ENCODE results near the gene LILRB4.
"Not testable (repeated sequence)": the region's sequence is repeated elsewhere in the genome, so short reads cannot be mapped to it uniquely, and the experiment has no call there.

Gene LILRB4

DNA sequence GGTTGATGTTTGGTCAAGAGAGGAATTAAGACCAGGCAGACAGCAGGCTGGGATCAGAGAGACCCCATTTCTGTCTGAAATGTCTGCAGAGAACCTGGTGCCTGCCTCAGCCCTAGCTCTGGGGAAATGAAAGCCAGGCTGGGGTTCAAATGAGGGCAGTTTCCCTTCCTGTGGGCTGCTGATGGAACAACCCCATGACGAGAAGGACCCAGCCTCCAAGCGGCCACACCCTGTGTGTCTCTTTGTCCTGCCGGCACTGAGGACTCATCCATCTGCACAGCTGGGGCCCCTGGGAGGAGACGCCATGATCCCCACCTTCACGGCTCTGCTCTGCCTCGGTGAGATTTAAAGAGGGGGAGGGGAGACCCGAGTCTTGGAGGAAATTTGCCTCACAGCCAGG lies at the start of gene LILRB4:
Gene LILRB4 (plus strand): TSS at position 256 of the 400 bp plus-strand sequence. CDS start 49 bp downstream, at position 305.
- DNase-seq = no peak

DNA sequence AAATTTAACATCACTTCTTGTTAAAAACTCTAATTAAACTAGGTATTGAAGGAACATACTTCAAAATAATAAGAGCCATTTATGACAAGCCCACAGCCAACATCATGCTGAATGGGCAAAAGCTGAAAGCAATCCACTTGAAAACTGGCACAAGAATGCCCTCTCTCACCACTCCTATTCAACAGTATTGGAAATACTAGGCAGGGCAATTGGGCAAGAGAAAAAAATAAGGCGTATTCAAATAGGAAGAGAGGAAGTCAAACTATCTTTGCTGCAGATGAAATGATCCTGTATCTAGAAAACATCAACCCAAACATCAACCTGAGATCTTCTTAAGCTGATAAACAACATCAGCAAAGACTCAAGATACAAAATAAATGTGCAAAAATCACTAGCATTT lies 48.1 kb upstream of the LILRB4 start:
- no peak for DNase-seq

DNA sequence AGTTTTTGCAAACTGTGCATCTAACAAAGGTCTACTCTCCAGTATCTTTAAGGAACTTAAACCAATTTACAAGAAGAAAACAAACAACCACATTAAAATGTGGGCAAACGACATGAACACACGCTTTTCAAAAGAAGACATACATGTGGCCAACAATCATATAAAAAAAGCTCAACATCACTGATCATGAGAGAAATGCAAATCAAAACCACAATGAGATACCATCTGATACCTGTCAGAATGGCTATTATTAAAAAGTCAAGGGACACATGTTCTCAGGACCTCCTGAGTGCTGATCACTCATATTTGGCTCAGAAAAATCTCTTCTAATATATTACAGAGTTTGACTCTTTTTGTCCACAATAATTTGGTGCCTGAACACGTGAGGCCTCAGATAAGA lies 46.7 kb upstream of the LILRB4 start:
- DNase-seq = no peak

DNA sequence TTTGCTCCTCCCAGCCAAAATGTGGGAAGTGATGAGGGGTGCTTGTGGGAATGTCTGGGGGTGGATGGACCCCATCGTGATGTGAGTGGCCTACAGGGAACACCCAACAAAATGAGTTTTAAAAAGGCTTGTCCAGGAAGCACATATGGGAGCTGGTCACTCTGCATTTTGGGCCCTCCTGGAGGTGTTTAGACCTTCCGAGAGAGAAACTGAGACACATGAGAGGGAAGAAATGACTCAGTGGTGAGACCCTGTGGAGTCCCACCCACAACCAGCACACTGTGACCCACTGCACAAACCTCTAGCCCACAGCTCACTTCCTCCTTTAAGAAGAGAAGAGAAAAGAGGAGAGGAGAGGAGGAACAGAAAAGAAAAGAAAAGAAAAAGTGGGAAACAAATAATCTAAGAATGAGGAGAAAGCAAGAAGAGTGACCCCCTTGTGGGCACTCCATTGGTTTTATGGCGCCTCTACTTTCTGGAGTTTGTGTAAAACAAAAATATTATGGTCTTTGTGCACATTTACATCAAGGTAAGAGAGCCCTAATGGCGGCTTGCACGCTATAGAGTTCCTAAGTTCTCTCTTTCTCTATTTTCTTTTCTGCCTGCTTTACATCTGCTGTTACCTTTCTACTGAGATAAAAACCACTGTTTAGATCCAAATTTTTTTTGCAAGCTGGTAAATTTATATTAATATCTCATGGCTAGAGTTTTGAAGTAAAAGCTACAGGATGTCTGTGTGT lies 45.8 kb upstream of the LILRB4 start:
- DNase-seq = no peak

DNA sequence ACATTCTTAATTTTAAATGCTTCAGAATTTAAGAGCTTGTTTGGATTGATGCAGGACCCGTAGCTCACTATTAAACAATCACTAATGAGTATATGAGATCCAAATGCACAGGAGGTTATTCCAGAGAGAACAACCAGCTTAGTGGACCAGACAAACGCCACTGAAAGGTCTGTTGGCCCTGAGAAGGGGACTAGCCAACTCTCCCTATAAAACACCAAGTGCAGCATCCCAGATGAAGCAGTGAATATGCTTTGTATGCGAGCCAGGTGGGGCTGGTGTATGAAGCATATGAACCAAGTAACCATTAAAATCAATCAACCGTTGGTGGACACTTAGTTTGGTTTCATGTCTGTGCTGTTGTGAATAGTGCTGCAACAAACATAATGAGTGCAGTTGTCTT lies 42.3 kb upstream of the LILRB4 start:
- DNase-seq = no peak

DNA sequence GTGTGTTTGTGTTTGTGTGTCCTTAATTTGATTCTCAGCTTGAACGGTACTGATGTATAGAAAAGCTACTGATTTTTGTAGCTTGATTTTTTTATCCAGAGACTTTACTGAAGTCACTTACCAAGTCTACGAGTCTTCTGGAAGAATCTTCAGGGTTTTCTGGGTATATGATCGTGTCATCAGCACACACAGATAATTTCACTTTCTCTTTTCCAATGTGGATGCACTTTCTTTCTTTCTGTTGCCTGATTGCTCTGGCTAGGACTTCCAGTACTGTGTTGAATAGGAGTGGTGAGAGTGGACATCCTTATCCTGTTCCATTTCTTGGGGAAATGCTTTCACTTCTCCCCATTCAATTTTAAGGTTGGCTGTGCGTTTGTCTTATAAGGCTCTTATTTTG lies 40.4 kb upstream of the LILRB4 start:
- DNase-seq = no peak

DNA sequence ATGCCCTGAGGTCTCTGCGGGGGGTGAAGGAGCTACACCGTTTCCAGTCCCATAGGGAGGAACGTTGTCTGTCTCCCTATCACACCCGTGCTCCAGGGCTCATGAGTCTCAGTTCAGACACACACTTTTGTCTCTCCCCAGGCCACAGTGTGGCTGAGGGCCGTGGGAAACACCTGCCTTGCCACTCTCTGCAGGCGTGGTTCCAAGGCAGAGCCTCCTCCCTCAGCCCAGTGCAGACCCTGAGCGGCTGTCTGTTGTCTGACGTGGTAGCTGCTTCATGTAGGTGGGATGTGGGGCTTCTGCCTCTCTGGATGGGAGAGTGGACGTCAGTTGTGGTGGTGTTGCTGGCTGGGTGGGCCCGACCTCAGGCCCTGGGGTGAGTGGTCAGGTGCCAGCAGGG lies 38.6 kb upstream of the LILRB4 start:
- DNase-seq = not testable (repeated sequence)

DNA sequence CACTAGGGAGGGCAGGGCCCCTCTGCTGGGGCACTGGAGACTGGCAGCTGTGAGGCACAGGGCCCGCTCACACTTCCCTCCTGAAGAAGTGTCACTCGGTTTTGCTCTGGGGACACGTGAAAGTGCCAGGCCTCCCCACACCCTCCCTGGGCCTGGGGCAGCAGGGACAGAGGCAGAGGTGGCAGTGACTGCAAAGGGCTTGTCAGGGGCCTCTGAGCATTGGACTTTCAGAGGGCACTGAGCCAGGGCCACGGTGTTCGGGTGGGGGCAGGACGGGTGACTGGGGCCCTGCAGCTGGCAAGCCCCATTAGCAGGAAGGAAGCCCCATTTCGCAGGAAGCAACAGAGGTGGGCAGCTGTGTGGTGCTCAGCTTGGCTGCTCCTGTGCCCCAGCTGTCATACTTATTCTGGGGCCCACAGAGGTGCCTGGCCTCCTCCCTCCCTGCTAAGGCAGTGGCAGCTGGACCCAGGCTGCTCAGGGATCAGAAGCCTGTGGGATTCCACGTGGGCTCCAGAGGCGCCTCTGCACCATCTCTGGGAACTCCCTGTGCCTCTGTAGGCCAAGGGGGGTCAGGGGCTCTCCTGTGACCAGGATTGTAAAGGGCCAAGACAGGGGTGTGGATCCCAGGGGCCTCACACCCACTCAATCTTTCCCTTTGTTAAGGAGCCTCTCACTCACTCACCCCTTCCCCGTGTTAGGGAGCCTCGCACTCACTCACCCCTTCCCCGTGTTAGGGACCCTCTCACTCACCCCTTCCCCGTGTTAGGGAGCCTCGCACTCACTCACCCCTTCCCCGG lies 37.7 kb upstream of the LILRB4 start:
- not testable (repeated sequence) for DNase-seq

DNA sequence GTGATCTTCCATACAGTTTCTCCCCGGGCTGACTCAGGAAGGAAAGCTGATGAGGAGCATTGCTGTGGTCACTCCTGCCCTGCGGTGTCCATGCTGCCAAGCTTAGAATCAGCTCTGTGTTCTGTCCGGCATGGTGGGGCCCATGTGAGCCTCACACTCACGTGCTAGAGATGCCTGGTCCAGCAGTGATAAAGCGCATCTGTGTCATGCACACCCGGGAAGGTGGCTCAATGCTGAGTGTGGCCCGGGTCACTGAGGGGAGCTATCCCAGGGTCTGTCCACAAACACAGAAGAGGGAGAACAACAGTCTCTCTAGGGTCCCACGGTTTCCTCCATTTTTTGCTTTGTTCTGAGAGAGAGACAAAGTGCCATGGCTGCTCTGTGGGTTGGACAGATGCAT lies 36.0 kb upstream of the LILRB4 start:
- DNase-seq = no peak

DNA sequence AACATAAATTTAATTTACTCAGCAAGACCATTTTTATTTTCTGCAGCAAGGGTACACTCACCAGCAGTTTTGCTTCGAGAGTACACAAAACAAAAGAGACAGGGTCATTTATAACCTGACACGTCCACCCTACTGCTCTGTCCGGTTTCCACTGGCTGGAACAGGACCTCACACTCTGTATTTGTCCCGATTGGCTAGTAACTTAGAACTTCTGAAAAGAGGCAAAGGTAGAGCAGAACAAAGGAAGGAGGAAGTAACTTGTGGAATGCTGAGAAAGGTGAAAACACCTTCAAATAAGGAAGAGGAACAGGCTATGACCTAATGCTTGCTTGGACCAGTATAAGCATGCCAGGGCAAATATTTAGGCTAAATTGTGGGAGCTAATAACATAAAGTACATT lies 34.9 kb upstream of the LILRB4 start:
- DNase-seq = not testable (repeated sequence)

DNA sequence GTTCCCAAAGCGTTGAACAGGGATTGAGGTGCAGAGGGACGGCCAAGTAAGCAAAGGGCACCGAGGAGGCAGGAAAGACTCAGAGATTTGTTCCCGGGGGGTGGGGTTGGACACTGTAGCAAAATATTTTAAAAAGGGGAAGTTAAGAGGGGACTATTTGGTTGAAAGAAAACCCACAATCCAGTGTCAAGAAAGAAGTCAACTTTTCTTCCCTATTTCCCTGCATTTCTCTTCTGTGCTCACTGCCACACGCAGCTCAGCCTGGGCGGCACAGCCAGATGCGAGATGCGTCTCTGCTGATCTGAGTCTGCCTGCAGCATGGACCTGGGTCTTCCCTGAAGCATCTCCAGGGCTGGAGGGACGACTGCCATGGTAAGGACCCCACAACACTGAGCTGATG lies 32.5 kb upstream of the LILRB4 start, which contains the start of gene LILRB1:
Gene LILRB1 (plus strand): TSS at position 223 of the 400 bp plus-strand sequence. CDS start 590 bp downstream, outside the sequence.
- not testable (repeated sequence) for DNase-seq

DNA sequence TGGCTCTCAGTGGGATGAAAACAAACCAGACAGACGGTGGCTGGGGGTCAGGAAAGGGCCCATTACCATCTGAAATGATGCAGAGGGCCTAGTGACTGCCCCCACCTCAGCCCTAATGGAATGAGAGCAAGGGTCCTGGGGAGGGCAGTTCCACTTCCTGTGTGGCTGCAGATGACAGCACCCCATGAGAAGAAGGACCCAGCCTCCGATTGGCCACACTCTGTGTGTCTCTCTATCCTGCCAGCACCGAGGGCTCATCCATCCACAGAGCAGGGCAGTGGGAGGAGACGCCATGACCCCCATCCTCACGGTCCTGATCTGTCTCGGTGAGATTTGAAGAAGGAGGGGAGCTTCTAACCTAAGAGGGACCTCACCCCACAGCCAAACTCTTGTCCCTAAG lies 32.0 kb upstream of the LILRB4 start:
- DNase-seq = no peak

DNA sequence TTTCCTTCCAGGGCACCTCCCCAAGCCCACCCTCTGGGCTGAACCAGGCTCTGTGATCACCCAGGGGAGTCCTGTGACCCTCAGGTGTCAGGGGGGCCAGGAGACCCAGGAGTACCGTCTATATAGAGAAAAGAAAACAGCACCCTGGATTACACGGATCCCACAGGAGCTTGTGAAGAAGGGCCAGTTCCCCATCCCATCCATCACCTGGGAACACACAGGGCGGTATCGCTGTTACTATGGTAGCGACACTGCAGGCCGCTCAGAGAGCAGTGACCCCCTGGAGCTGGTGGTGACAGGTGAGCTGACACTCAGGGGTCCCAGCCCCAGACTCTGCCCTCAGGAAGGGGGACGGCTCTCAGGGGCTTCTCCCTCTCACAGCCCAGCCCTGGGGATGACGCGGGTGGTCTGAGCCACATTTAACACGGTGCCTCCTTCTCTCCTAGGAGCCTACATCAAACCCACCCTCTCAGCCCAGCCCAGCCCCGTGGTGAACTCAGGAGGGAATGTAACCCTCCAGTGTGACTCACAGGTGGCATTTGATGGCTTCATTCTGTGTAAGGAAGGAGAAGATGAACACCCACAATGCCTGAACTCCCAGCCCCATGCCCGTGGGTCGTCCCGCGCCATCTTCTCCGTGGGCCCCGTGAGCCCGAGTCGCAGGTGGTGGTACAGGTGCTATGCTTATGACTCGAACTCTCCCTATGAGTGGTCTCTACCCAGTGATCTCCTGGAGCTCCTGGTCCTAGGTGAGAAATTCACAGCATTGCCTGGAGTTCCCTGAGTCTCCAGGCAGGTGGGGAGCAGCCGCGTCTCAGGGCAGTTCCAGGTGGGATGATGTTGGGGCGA lies 31.1 kb upstream of the LILRB4 start:
- DNase-seq = not testable (repeated sequence)

DNA sequence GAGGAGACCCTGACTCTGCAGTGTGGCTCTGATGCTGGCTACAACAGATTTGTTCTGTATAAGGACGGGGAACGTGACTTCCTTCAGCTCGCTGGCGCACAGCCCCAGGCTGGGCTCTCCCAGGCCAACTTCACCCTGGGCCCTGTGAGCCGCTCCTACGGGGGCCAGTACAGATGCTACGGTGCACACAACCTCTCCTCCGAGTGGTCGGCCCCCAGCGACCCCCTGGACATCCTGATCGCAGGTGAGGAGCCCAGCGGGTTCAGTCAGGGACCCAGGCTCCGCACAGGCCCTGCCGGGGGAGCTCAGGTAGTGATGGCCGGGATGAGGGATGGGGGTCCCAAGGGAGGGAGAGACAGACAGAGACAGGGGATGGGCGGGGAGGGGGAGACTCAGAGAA lies 30.3 kb upstream of the LILRB4 start:
- DNase-seq = not testable (repeated sequence)

DNA sequence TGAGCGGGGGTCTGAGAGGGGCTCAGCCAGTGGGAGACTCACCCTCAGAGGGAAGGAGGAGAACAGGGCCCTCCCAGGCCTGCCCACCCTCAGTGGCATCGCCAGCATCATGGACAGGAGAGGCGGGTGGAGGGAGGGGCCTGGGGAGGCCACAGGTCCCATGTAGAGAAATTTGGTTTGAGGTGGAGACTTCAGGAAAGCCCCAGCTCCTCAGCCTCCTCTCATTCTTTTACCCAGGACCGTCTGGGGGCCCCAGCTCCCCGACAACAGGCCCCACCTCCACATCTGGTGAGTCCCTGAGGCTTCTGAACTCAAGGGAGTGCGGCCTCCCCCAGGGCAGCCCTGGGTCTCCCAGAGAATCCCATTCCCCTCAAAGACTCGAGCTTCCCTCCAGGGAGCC lies 29.4 kb upstream of the LILRB4 start:
- DNase-seq = no peak

DNA sequence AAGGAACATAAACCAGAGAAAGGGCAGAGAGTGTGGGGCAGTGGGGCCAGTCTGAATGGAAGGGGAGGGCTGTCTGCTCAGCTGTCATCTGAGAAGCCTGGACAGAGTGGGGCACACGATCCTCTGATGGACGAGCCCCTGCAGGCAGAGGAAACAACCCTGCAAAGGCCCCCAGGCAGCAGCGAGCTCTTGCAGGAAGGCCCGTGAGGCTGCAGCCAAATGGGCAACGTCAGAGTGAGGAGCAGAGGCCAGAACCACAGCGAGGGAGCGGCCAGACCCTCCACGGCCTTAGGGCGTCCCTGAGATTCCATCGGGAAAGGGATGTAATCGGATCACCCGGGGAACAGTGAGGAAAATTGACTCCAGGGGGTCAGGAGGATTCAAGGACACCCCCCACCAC lies 26.7 kb upstream of the LILRB4 start:
- not testable (repeated sequence) for DNase-seq

DNA sequence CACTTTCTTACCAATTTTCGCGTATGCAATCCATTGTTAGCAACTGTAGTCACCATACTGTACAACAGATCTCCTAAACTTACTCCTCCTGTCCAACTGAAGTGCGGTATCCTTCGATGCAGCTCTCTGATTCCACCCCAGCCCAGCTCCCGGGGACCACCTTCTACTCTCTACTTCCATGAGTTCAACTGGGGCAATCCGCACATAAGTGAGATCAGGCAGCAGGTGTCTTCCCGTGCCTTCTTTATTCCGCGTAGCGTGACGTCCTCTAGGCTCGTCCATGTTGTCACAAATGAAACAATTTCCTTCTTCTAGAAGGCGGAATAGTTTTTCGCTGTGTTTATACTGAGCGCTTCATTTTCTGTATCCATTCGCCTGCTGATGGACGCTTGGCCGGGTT lies 24.1 kb upstream of the LILRB4 start:
- no peak for DNase-seq

DNA sequence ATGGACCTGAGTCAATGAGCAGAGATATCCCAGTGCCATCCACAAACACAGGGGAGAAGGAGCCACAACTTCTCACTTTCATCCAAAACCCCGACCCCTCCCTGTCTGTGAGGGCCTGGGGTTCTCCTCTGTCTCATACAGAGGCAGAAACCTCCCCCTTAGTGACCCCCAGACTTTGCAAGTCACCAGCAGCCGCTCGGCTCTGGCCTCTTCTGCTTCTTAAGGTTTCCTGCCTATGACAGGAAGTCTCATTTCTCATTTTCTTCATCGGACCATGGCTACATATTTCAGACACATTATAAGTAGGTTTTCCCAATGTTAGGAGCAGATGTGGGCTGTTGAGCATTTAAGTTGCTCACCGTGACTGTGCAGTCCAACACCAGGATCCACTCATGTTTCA lies 19.8 kb upstream of the LILRB4 start:
- not testable (repeated sequence) for DNase-seq

DNA sequence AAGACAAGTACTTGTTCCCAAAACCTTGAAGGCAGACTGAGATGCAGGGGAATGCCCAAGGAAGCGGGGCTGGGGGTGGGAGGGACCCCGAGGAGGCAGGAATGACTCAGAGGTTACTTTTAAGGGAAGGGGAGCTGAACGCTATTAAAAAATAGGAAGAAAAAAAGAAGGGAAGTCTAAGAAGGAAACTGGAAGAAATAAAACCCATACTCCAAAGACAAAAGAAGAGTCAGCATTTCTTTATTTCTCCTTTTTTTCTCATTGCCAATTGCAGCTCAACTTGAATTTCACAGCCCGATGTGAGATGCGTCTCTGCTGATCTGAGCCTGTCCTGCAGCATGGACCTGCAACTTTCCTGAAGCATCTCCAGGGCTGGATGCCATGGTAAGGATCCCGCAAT lies 19.2 kb upstream of the LILRB4 start:
- DNase-seq = not testable (repeated sequence)

DNA sequence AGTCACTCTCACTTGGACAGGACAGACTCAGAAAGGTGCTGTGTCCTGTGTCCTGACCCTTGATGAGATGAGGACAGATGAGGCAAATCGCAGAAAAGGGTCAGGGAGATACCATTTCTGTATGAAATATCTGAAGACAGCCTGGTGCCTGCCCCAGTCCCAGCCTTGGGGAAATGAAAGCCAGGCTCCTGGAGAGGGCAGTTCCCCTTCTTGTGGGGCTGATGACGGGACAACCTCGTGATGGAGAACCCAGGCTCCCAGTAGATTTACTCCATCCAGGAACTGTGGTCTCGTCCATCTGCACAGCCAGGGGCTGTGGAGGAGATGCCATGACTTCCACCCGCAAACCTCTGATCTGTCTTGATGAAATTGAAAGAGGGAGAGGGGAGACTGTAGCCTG lies 18.7 kb upstream of the LILRB4 start:
- DNase-seq = no peak

DNA sequence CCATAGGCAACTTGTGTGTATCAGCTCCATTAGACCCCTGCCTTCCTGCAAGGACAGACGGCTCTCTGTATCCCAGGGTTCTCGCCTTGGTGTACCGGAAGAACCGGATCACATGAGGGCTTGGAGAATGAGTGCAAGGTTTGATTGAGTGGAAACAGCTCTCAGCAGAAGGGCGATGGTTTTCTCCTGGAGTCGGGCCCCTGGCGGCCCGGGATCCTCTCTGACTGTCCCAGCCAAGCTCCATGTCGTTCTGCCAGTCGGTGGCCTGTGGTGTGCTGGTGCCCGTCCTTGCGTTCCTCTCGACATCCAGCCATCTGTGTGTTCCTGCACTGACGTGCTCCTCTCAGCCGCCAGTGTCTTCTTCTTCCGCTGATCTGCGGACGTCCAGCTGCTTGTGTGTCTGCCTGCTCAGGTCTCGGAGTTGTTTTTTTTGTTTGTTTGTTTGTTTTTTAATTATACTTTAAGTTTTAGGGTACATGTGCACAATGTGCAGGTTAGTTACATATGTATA lies 16.4 kb upstream of the LILRB4 start:
- DNase-seq = no peak

DNA sequence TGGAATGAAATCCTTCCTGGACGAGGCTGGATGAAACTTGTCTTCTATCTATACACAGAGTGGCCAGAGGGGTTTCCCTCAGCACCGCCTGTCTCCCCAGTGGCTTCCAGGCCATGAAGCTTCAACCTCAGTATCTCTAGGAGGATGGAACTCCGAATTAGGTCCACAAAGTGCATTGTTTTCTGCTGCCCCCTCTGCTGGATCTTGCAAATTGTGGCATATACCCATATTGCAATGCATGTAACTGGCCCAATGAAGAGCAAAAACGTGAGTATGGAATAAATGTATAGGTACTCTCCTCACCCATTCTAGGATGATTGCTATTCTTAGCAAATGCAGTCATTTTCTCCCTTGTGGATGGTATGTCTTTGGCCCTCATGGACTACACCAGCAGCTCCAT lies 14.7 kb upstream of the LILRB4 start:
- no peak for DNase-seq

DNA sequence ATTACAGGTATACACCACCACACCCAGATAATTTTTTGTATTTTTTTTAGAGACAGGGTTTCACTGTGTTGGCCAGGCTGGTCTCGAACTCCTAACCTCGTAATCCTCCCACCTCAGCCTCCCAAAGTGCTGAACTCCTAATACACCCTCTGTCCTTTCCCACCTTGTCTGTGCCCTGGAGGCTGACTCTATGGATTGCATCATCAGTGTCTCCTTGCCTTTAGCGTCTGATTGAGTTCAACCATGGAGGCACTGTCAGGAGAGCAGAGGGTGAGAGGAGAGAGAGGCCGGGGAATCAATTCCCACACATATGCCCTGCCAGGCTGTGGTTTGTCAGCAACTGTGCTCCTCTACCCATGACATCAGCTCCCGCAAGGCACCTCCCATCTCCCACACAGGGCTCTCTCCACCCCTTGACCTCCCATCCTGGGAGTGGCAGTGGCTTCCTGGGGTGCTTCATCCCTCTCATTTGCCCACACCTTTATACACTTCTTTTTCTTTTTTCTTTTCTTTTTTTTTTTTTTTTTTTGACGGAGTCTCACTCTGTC lies 12.6 kb upstream of the LILRB4 start:
- DNase-seq = no peak

Data from activated CD4-positive, alpha-beta T cell treated with anti-CD3 and anti-CD28 coated beads for 48 hours (primary cell).